GM20431 (cell line): Measurements from ENCODE around the gene ANGPTL2.

Experiments used
- in situ Hi-C: fragments of 300-500 bp; cut with MseI, MboI; formaldehyde crosslinking; loops from one replicate; pipeline ENCODE4 v1.15.0; 2020; ENCODE audit warnings: low sequenced_read_pairs; ENCODE audit not compliant: unreplicated experiment

Gene ANGPTL2

DNA sequence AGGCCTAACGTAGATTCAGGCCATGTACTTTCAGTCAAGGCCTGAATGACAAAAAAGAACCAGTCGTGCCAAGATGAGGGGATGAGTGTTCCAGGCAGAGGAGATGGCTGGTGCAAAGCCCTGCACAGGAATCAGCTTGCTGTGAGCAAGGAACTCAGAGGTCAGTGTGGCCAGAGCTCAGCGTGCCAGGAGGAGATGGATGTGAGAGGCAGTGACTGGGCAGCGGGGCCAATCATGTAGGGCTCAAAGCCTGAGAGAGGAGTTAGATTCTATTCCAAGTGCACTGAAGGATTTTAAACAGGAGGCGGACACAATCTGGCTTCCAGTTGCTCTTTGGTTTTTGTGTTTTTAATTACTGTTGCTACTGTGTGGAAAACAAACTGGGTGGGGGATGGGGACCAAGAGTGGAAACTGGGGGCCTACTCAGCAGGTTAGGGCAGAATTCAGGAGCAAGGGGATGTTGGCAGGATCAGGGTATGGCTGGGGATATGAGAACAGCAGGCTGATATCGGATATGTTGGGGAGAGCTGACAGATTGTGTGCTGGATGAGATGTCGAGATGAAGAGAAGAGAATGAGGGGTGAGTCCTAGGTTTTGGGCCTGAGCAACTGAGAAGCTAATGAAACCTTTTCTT lies 64.3 kb downstream of the ANGPTL2 start:
- in situ Hi-C loops = no loop called here

DNA sequence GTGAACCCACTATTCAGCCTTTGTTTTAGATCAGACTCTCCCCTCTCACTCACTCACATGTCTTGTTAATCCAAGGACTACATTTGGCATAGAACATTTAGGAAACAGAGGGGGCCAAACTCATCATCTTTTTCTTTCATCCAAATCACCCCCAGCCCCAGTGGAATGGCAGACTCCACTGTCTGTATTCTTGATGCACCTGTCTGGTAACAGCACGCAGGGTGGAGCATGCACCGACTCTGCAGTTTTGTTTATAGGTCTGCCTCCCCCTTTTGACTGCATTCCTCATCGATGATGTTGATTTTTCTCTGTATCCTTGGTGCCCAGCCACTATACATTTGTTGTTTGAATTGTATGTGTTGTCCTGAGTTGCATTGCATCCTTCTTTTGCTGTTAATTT lies 66.0 kb downstream of the ANGPTL2 start:
- in situ Hi-C loops = no loop called here

DNA sequence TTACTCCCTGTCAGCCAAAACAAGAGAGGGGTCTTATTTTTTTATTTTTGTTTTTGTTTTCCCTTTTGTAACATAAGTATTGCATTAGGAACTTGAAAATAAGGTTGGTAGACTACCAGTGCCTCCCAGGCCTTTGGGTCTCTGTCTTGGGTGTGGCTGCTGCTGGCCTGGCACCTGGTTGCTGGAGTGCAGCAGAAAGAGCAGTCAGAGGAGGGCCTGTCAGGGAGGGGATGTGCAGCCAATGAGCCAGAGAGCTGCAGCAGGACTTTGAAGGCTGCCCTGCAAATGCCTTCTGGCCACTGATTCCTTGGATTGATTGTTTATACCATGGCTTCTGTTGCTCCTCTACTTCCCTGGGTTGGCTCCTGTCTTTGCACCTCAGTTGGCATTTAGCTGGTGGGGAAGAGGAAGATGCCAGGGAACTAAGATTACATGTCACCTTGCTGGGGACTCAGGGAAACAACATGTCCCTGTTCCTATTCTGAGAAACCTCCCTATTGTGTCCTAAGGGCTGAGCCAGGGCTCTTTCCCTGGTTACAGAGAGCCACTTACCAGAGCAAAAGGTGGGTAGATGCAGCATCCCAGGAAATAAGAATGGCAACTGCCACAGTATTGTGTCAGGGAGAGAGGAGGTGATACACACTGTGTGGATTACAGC lies 66.6 kb downstream of the ANGPTL2 start:
- in situ Hi-C loops = no loop called here

DNA sequence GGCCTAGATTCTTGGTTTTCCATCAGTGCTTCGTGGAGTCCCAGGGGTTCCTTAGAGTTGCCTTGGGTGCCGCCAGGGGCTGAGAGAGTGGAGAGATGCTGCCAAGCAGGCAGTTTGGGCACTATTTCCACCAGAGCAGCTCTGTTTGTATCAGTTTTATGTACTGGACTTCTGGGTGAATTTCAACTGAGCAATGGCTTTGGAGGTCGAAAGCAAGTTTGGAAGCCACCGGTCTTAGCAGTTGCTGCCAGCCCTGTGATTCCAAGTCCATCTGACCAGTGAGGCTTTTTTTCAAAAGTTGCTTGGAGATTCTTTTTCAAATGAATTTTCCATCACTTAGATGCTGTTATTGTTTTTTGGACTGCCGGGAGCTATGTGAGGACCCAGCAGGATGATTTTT lies 68.5 kb downstream of the ANGPTL2 start:
- in situ Hi-C loops = no loop called here

DNA sequence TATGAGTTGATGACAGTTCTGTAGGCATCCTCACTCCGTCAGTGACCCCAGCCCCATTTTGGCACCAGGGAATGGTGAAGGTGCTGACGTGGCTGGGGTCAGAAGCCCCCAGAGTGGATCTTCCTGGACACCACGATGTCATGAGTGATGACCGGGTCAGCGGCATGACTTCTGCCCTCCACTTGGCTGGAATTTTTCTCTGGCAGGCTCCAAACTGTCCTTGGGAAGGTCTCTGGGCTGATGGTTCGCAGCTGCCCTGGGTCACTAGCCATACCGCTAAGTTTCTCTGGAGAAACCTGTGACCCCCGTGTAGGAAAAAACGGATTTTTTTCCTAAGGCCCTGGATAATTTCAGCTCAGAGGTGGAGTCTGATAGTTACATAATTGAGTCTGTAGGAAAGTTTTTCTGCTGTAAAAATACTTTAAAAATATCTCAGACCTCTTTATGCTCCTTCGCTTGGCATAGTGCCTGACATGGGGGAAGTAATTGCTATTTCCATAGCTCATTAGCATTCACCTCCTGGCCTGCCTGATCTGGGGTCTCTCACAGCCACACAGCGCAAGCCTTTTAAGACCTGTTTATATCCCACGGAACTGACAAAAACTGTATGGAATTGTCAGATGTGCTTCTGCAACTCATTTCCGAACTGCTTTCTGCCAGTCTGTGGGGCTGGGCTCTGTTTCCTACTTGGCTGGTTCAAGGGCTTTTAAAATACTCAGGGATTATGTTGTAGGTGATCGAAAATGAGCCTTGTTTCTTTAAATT lies 69.2 kb downstream of the ANGPTL2 start:
- in situ Hi-C loops = no loop called here

DNA sequence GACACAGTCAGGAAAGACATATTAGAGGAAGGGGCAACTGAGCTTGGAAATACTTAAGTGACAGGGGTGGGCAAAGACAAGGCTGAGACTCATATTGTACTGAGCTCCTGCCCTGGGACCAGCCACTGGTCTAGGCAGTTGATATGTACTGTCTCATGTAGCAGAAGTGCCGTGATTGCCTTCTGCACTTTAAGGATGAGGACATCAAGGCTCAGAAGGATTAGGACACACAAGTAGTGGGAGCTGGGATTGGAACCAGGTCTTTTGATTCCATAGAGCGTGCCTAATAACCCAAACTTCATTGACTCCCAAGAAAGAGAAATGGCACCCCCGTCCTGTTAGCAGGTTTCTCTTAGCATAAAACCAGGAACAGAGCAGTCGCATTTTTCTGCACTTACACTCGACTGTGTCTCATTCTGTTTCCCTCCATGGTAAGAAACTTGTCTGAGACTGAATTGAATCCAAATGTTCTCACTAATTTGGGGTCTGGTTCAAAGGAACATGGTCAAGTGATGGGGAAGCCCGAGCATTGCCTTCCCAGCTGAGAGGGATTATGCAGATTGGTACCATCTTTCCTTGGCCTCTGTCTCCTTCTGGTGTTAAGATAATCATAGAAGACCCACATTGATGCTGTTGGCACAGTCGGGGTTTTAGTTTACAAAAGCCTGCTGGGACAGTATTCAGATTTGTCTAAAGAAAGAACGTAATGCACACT lies 70.4 kb downstream of the ANGPTL2 start:
- in situ Hi-C loops = no loop called here

DNA sequence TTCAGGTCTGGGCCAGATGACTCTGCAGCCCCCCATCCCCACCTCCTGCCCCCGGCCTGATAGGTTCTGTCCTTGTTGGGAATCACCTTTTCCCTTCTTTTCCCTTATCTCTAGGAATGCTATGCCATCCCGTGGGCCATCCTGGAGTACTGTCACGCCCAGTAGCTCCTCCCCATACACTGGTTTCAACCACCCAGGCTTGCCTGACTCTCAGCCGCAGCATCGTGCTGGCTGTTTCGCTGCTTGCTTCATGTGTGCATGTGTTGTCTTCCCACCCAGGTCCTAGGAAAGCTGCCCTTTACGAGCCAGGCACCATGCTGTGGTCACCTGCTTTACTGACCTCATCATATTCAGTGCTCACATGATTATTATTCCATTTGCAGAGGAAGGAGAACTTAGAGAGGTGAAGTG lies 71.8 kb downstream of the ANGPTL2 start:
- in situ Hi-C loops = no loop called here

DNA sequence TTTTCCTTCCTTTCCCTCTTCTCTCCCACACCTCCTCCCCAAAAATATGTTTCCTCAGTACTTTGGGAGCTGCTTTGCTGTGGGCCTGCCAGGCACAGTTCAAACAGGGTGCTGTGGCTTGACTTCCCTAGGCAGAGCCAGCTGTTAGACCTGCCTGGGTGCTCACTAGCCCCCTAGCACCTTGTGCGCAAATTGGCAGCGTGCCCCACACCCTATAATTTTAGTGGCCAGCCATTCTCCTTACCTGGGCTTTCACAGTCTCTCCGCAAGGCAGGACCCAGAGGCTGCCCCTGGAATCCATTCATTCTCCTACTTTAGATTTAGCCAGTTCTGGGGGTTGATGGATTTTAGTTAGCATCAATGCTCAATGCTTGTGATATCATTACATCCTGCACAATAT lies 72.3 kb downstream of the ANGPTL2 start:
- in situ Hi-C loops = no loop called here

DNA sequence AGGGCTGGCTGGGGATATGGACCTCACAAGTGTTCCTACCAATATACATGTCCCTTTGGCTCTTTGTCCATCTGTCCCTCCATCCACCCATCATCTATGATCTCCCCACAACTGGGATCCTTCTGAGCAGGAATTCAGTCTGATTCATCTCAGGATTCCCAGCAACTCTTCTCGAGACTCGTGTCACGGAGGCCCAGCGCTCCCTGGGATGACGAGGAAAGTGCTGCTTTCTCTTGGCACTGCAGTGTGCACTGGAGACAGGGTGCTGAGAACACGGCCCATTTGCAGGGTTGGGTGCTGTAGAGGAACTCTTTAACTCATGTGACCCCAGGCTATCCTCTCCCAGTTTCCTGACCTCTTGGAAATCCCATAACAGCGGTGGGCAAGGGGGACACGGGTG lies 72.9 kb downstream of the ANGPTL2 start:
- in situ Hi-C loops = no loop called here

DNA sequence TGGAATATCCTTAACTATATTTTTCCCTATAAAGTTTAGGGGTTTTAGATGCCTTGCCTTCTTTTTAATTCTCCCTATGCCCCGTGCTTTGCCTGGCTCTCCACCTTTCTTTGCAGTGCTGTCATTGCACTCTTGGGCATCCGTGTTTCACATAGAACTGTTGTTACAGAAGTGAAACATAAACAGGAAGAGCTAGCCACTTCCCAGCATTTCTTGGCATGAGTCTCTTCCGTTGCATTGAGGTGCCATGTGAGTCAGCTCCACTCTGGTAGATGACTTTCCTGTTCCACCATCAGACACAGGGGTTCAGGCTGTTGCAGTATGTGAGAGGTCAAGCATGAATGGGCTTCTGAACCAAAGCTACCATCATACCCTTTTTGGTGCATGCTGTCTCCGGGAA lies 73.4 kb downstream of the ANGPTL2 start:
- in situ Hi-C loops = no loop called here

DNA sequence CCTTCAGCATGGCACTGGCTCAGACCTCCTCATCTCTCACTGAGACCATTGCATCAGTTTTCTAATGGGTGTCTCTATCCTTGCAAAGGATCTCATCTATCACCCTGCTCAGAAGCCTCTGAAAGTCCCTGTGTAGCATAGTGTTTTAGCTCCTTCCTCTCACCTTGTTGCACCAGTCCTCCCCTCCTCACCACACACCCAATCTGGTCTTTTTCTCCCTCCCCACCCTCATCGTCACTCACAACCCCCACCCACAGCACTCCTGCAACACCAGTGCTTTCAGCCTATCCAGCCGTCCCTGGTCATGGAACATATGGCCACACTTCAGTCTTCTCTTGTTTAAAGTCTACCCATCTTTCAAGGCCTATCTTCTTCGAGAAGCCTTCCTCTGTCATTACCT lies 74.5 kb downstream of the ANGPTL2 start:
- in situ Hi-C loops = no loop called here

DNA sequence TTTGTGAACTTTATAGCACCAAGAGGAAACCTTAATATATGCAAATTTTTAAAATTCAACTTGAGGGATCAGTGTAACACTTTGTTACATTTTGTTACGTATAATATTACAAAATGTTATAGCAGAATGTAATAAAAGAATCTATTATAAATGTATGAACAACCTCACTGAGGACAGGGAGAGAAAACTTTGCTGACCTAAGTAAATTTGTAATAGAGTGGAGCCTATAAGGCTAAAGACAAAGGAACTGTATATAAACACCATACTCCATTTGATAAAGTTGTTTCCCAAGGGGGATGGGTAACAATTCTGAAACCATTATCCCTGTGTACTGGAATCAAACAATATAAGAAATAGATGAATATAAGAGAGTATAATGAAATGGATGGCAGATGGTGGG lies 77.3 kb downstream of the ANGPTL2 start:
- in situ Hi-C loops = no loop called here

DNA sequence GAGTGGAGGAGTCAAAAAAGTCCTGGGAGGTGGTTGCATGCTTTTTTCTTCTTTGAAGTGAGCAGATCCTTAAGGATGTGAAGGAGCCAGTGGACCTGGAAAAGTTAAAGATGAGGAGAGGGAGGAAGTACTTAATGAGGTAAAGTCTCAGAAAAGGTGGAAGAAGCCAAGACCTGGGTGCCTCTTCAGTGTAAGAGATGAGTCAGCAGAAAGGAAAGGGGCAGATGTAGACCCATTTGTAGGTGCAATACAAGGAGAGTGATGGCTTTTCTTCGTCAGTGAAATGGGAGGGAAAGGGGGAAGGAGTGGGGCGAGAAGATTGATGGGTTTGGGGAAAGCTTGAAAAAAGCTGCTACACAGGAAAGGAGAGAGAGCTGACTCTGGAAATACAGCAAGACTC lies 82.9 kb downstream of the ANGPTL2 start:
- in situ Hi-C loops = no loop called here

DNA sequence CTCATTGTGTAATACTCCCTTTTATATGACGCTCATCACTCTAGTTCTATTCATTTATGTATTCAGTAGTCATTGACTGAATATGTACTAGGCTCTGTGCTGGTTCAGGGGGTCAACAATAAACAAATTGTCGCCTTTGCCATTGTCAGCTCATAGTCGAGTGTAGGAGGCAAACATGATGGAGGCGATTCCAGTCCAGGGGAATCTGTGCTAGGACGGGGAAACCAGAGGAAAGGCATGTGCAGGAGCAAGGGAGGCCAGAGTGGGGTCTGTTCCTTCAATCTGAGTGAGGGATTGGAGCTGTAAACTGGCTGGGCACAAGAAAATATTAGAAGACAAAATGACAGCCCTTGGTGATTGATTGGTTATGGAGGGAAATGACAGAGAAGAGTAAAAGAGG lies 83.9 kb downstream of the ANGPTL2 start:
- in situ Hi-C loops = no loop called here
